GM23248 (cell line): ENCODE results near the gene ANKRD11.

ENCODE experiments used
- EZH2 ChIP-seq: fragments of 200-600 bp; sonication (generic); IDR thresholded peaks from 2 replicates; pipeline ENCODE4 v1.6.1; 2018; ENCODE audit warnings: antibody characterized with exemption, mild to moderate bottlenecking; ENCODE audit not compliant: insufficient read depth, poor library complexity, severe bottlenecking
- EZH2phosphoT487 ChIP-seq: fragments of 200-600 bp; sonication (generic); IDR thresholded peaks from 2 replicates; pipeline ENCODE4 v1.6.1; 2018; ENCODE audit warnings: antibody characterized with exemption, moderate library complexity, mild to moderate bottlenecking, low read depth; ENCODE audit not compliant: insufficient read depth

DNA sequence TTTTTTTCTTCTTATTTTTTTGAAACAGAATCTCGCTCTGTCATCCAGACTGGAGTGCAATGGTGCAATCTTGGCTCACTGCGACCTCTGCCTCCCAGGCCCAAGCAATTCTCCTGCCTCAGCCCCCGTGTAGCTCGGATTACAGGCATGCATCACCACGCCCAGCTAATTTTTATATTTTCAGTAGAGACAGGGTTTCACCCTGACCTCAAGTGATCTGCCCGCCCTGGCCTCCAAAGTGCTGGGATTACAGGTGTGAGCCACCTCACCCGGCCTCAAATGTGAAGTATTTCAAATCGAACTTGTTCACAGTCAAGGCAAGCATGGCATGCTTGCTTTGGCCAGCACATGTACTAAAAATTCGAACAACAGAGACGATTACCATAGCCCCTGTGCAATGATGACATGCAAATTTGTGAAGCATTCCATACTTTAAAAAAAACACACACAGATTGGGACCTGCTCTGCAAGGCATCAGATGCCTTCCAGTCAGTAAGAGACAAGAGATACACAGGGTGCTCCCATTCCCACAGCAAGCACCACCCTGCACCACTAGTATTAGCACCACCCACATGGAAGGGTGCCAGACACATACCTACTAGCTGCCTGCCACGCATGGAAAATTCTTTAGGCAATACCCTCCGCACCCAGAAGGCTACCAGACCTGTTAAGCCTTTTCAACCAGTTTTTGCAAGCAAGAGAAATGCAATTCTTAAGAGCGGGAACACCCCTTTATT is 47.2 kb downstream of the ANKRD11 start:
- TF ChIP-seq EZH2 (no peak), EZH2phosphoT487 (no peak)
